BE2C (cell line): ENCODE measurements around the gene PXT1.
"Not testable (repeated sequence)": the region's sequence is repeated elsewhere in the genome, so short reads cannot be mapped to it uniquely, and the experiment has no call there.

Source experiments
- DNase-seq: peaks from one replicate; pipeline ENCODE4 v3.0.0-alpha.2; 2020
- H3K27me3 ChIP-seq: fragments of 250-450 bp; sonication (Bioruptor Pico); 2 replicates; pipeline ENCODE4 v1.5.1; 2020; ENCODE audit warnings: mild to moderate bottlenecking
- H3K36me3 ChIP-seq: fragments of 250-450 bp; sonication (Bioruptor Pico); 2 replicates; pipeline ENCODE4 v1.5.1; 2020; ENCODE audit warnings: mild to moderate bottlenecking
- H3K4me1 ChIP-seq: fragments of 250-450 bp; sonication (Bioruptor Pico); 2 replicates; pipeline ENCODE4 v1.5.1; 2020
- H3K4me3 ChIP-seq: 2 replicates; pipeline ENCODE4 v1.5.1; 2011; ENCODE audit warnings: low read depth, low read length
- H3K9me3 ChIP-seq: fragments of 250-450 bp; sonication (Bioruptor Pico); 2 replicates; pipeline ENCODE4 v1.5.1; 2020
- CTCF ChIP-seq: IDR thresholded peaks from 2 replicates; pipeline ENCODE4 v1.5.1; 2012; ENCODE audit warnings: mild to moderate bottlenecking, low read depth, low read length

PXT1 gene

GRCh38 chr6:36414481-36414880 is 28.2 kb downstream of the PXT1 start:
- DNase-seq: no peak
- H3K4me3 ChIP-seq: no peak overlapping the region
- H3K4me1 ChIP-seq: peaks cover 4% of the 10 kb centered on the region; the same call in 1 of the 2 replicates
- no peak for TF ChIP-seq CTCF
- no peaks in the 10 kb centered on the region for H3K27me3 ChIP-seq
- H3K36me3 ChIP-seq: no peaks in the 10 kb centered on the region
- H3K9me3 ChIP-seq: no peaks in the 10 kb centered on the region; the same call in 1 of the 2 replicates

GRCh38 chr6:36413489-36414480 is 28.9 kb downstream of the PXT1 start:
- TF ChIP-seq CTCF: no peak
- DNase-seq: no peak
- Histone ChIP-seq H3K4me1 (peaks cover 4% of the 10 kb centered on the region; the same call in 1 of the 2 replicates), H3K27me3 (no peaks in the 10 kb centered on the region), H3K36me3 (no peaks in the 10 kb centered on the region), H3K9me3 (no peaks in the 10 kb centered on the region; the same call in 1 of the 2 replicates), H3K4me3 (no peak overlapping the region)

GRCh38 chr6:36409718-36410117 is 32.9 kb downstream of the PXT1 start:
- not testable (repeated sequence) for DNase-seq, H3K4me3 ChIP-seq, H3K36me3 ChIP-seq, H3K27me3 ChIP-seq, H3K4me1 ChIP-seq, H3K9me3 ChIP-seq

GRCh38 chr6:36404164-36404563 is 38.5 kb downstream of the PXT1 start:
- H3K9me3 ChIP-seq: no peaks in the 10 kb centered on the region
- no peaks in the 10 kb centered on the region for H3K36me3 ChIP-seq
- H3K4me3 ChIP-seq: no peak overlapping the region
- DNase-seq: no peak
- TF ChIP-seq CTCF: no peak
- H3K4me1 ChIP-seq: no peaks in the 10 kb centered on the region
- no peaks in the 10 kb centered on the region for H3K27me3 ChIP-seq

GRCh38 chr6:36402481-36402880 is 40.2 kb downstream of the PXT1 start:
- Histone ChIP-seq H3K27me3 (no peaks in the 10 kb centered on the region), H3K36me3 (no peaks in the 10 kb centered on the region), H3K4me1 (no peaks in the 10 kb centered on the region), H3K9me3 (no peaks in the 10 kb centered on the region), H3K4me3 (no peak overlapping the region)
- DNase-seq: no peak
- no peak for TF ChIP-seq CTCF

- no peak for TF ChIP-seq CTCF
- no peaks in the 10 kb centered on the region for H3K9me3 ChIP-seq
- no peaks in the 10 kb centered on the region for H3K27me3 ChIP-seq
- H3K36me3 ChIP-seq: no peaks in the 10 kb centered on the region
- no peaks in the 10 kb centered on the region for H3K4me1 ChIP-seq
- no peak overlapping the region for H3K4me3 ChIP-seq
- no peak for DNase-seq
Observed at GRCh38 chr6:36399970-36400369, 42.7 kb downstream of the PXT1 start.
